GM12878 (cell line): ENCODE results near the gene BAG1. TPM values are rescaled to one million over a fixed set of nuclear protein-coding genes. Genes with fewer than 3 reads are reported as not detected.

Experiments
- ASH2L ChIP-seq: fragments of 300-600, 200-600 bp; sonication (generic); IDR thresholded peaks from 2 replicates; pipeline ENCODE4 v1.6.1; 2017; ENCODE audit warnings: low read depth, mild to moderate bottlenecking, borderline replicate concordance
- ATF7 ChIP-seq: fragments of 450-650 bp; IDR thresholded peaks from 2 replicates; pipeline ENCODE4 v1.6.1; 2016; ENCODE audit warnings: low read depth, mild to moderate bottlenecking
- BACH1 ChIP-seq: fragments of 450-650 bp; IDR thresholded peaks from 2 replicates; pipeline ENCODE4 v1.6.1; 2017; ENCODE audit warnings: mild to moderate bottlenecking, borderline replicate concordance
- BMI1 ChIP-seq: fragments of 450-650 bp; IDR thresholded peaks from 2 replicates; pipeline ENCODE4 v1.6.1; 2016; ENCODE audit warnings: mild to moderate bottlenecking, moderate library complexity, borderline replicate concordance
- CEBPB ChIP-seq, 2 experiments: fragments of 150-350 bp in 1 of 2; IDR thresholded peaks; 2 replicates each; pipeline ENCODE4 v1.6.1; 2012 to 2014; ENCODE audit warnings: low read depth in 2 of 2, low read length in 2 of 2, borderline replicate concordance in 1 of 2, inconsistent platforms in 1 of 2
- E2F4 ChIP-seq: IDR thresholded peaks from 2 replicates; pipeline ENCODE4 v1.6.1; 2012; ENCODE audit warnings: low read depth, low read length, improper control_type of control experiment
- ESRRA ChIP-seq: IDR thresholded peaks from 2 replicates; pipeline ENCODE4 v1.6.1; 2012; ENCODE audit warnings: mild to moderate bottlenecking, low read length, improper control_type of control experiment
- FOXK2 ChIP-seq: fragments of 450-650 bp; IDR thresholded peaks from 2 replicates; pipeline ENCODE4 v1.6.1; 2017; ENCODE audit warnings: mild to moderate bottlenecking, moderate library complexity
- HDAC2 ChIP-seq: fragments of 200-600 bp; sonication (generic); IDR thresholded peaks from 2 replicates; pipeline ENCODE4 v1.6.1; 2017
- HSF1 ChIP-seq: fragments of 150-350 bp; IDR thresholded peaks from 2 replicates; pipeline ENCODE4 v1.6.1; 2014; ENCODE audit warnings: mild to moderate bottlenecking, low read depth, low read length
- JUNB ChIP-seq: IDR thresholded peaks from 2 replicates; pipeline ENCODE4 v1.6.1; 2016; ENCODE audit warnings: antibody characterized with exemption, mild to moderate bottlenecking
- KLF5 ChIP-seq: fragments of 450-650 bp; IDR thresholded peaks from 2 replicates; pipeline ENCODE4 v1.6.1; 2014; ENCODE audit warnings: mild to moderate bottlenecking; ENCODE audit not compliant: partially characterized antibody
- LARP7 ChIP-seq: fragments of 450-650 bp; IDR thresholded peaks from 2 replicates; pipeline ENCODE4 v1.6.1; 2017; ENCODE audit warnings: mild to moderate bottlenecking
- MLLT1 ChIP-seq: fragments of 450-650 bp; IDR thresholded peaks from 2 replicates; pipeline ENCODE4 v1.6.1; 2016; ENCODE audit warnings: mild to moderate bottlenecking
- PML ChIP-seq: IDR thresholded peaks from 2 replicates; pipeline ENCODE4 v1.6.1; 2012; ENCODE audit warnings: low read length, inconsistent platforms
- POLR2A ChIP-seq: IDR thresholded peaks from 2 replicates; pipeline ENCODE4 v1.6.1; 2011; ENCODE audit warnings: low read depth, mild to moderate bottlenecking, low read length
- RUNX3 ChIP-seq: IDR thresholded peaks from 2 replicates; pipeline ENCODE4 v1.6.1; 2012; ENCODE audit warnings: low read length, inconsistent platforms
- SIX5 ChIP-seq: IDR thresholded peaks from 2 replicates; pipeline ENCODE4 v1.6.1; 2011; ENCODE audit warnings: mild to moderate bottlenecking, low read depth, low read length, moderate library complexity; ENCODE audit not compliant: severe bottlenecking
- SMAD1 ChIP-seq: fragments of 450-650 bp; IDR thresholded peaks from 2 replicates; pipeline ENCODE4 v1.6.1; 2018; ENCODE audit warnings: mild to moderate bottlenecking, low read depth; ENCODE audit not compliant: partially characterized antibody
- SPI1 ChIP-seq: IDR thresholded peaks from 2 replicates; pipeline ENCODE4 v1.6.1; 2011; ENCODE audit warnings: low read depth, mild to moderate bottlenecking, low read length, moderate library complexity, borderline replicate concordance; ENCODE audit not compliant: insufficient read depth
- SREBF2 ChIP-seq: IDR thresholded peaks from 2 replicates; pipeline ENCODE4 v1.6.1; 2012; ENCODE audit warnings: mild to moderate bottlenecking, low read length
- SRF ChIP-seq, 2 experiments: IDR thresholded peaks; 2 replicates each; pipeline ENCODE4 v1.6.1; 2011; ENCODE audit warnings: low read depth in 2 of 2, low read length in 2 of 2, mild to moderate bottlenecking in 1 of 2, moderate library complexity in 1 of 2
- TBL1XR1 ChIP-seq: IDR thresholded peaks from 2 replicates; pipeline ENCODE4 v1.6.1; 2012; ENCODE audit warnings: low read depth, low read length, improper control_type of control experiment
- TCF12 ChIP-seq: IDR thresholded peaks from 2 replicates; pipeline ENCODE4 v1.6.1; 2011; ENCODE audit warnings: low read depth, mild to moderate bottlenecking, low read length
- TCF3 ChIP-seq: IDR thresholded peaks from 2 replicates; pipeline ENCODE4 v1.6.1; 2012; ENCODE audit warnings: low read depth, mild to moderate bottlenecking, low read length, borderline replicate concordance; ENCODE audit not compliant: insufficient read depth
- USF1 ChIP-seq: IDR thresholded peaks from 2 replicates; pipeline ENCODE4 v1.6.1; 2011; ENCODE audit warnings: borderline replicate concordance, low read depth, mild to moderate bottlenecking, moderate library complexity, mixed read lengths, low read length; ENCODE audit not compliant: insufficient read depth; ENCODE audit errors: extremely low read length
- ZNF384 ChIP-seq: IDR thresholded peaks from 2 replicates; pipeline ENCODE4 v1.6.1; 2012; ENCODE audit warnings: low read depth, mild to moderate bottlenecking, low read length, improper control_type of control experiment, borderline replicate concordance
- polyA plus RNA-seq, 11 experiments: library from polyadenylated mRNA; depleted of rRNA in 4 of 11; unstranded in 6 of 11; stranded (reverse) in 5 of 11; fragments of >200 nt; fragmentation: Nextera tagmentation in 4 of 11; fragmentation: Illumina TruSeq in 1 of 11; extraction: Ambion mirVana in 4 of 11; extraction: Trizol in 1 of 11; gene quantifications; 1 replicate in 1 of 11; 2 replicates in 10 of 11; pipeline versions ENCODE4 v1.2.1 to v1.2.3, GENCODE V29; 2011 to 2016; ENCODE audit warnings: inconsistent platforms in 2 of 11, missing spikeins in 2 of 11, low read depth in 1 of 11
- total RNA-seq, 4 experiments: library from RNA; depleted of rRNA in 3 of 4; stranded (reverse); fragments of >200 nt in 3 of 4; fragmentation: Illumina TruSeq in 1 of 4; extraction: Trizol in 1 of 4; gene quantifications; 2 replicates each; pipeline versions ENCODE4 v1.2.1 to v1.2.3, GENCODE V29; 2013 to 2021

BAG1 gene
- total and polyA plus RNA-seq, 10 of the 15 experiments (the other 5 are each of a cell fraction or from before 2014, with no cell fraction given), result 11.6 to 135 (median 68.9) TPM

- peak; percentile 61 for TF ChIP-seq SMAD1
- peak; percentile 96 for TF ChIP-seq ATF7
- TF ChIP-seq E2F4, result peak; percentile 68
- TF ChIP-seq KLF5, result peak; percentile 83
- TF ChIP-seq MLLT1, result peak; percentile 93
- TF ChIP-seq FOXK2, result peak; percentile 88
- peak; percentile 52 for TF ChIP-seq SIX5
- TF ChIP-seq BMI1, result no peak
- TF ChIP-seq TCF12, result peak; percentile 53; the same call in 1 of the 2 replicates
- TF ChIP-seq USF1, result peak; percentile 99
- TF ChIP-seq BACH1, result peak; percentile 67; the same call in 1 of the 2 replicates
- TF ChIP-seq RUNX3, result peak; percentile 95
- TF ChIP-seq HSF1, result no peak
- TF ChIP-seq SPI1, result no peak
- TF ChIP-seq SRF (IDR thresholded peaks at IDR 0.05; ENCODE audit: low read depth in 2 of 2, low read length in 2 of 2), result peak; percentile 17 to 92; a peak in 3 of 4 replicates
- TF ChIP-seq JUNB, result 0 out of 2 replicates have a peak, but pooled peaks have one; percentile 28
- no peak for TF ChIP-seq HDAC2
- peak; percentile 98 for TF ChIP-seq POLR2A
- TF ChIP-seq ESRRA, result peak; percentile 81
- no peak; the same call in 1 of the 2 replicates for TF ChIP-seq ASH2L
- peak in 1 of 2 experiments; percentile 95; a peak in 2 of 4 replicates for TF ChIP-seq CEBPB (IDR thresholded peaks at IDR 0.05; ENCODE audit: borderline replicate concordance in 1 of 2, low read depth in 2 of 2, low read length in 2 of 2)
- TF ChIP-seq TBL1XR1, result 0 out of 2 replicates have a peak, but pooled peaks have one; percentile 41
- peak; percentile 68; the same call in 1 of the 2 replicates for TF ChIP-seq TCF3
- peak; percentile 50; the same call in 1 of the 2 replicates for TF ChIP-seq ZNF384
- peak; percentile 66 for TF ChIP-seq SREBF2
- TF ChIP-seq LARP7, result peak; percentile 89
- TF ChIP-seq PML, result peak; percentile 98
Measured at GRCh38 chr9:33290247-33291030, 25.9 kb upstream of the BAG1 start, which contains the start of gene NFX1 (continued).
